Brain microvascular endothelial cell (primary cell): Measurements from ENCODE around the gene VRK3.

ENCODE experiments used
- DNase-seq: peaks from one replicate; pipeline ENCODE4 v3.0.0-alpha.2; 2020
- H3K27ac ChIP-seq: fragments of 250-450 bp; sonication (Bioruptor Pico); 2 replicates; pipeline ENCODE4 v1.5.1; 2020; ENCODE audit warnings: mild to moderate bottlenecking, moderate library complexity
- H3K27me3 ChIP-seq: fragments of 250-450 bp; sonication (Bioruptor Pico); replicated peaks from 2 replicates; pipeline ENCODE4 v1.5.1; 2020; ENCODE audit warnings: mild to moderate bottlenecking
- H3K36me3 ChIP-seq: fragments of 250-450 bp; sonication (Bioruptor Pico); replicated peaks from 2 replicates; pipeline ENCODE4 v1.5.1; 2020; ENCODE audit warnings: mild to moderate bottlenecking
- H3K4me3 ChIP-seq: 2 replicates; pipeline ENCODE4 v1.5.1; 2011; ENCODE audit warnings: low read depth, mild to moderate bottlenecking, control low read depth, low read length, moderate library complexity
- in situ Hi-C: cut with HindIII; loops from 2 replicates; pipeline ENCODE4 v1.10.0; 2017; ENCODE audit warnings: low sequenced_read_pairs, low pct_ligation_motif_present
- TF ChIP-seq, protein P1 (sequence below): IDR thresholded peaks from 2 replicates; pipeline ENCODE4 v1.5.1; 2011; ENCODE audit warnings: low read depth, mild to moderate bottlenecking, moderate library complexity, low read length, control low read depth, inconsistent platforms; ENCODE audit errors: missing control alignments

The VRK3 gene

DNA sequence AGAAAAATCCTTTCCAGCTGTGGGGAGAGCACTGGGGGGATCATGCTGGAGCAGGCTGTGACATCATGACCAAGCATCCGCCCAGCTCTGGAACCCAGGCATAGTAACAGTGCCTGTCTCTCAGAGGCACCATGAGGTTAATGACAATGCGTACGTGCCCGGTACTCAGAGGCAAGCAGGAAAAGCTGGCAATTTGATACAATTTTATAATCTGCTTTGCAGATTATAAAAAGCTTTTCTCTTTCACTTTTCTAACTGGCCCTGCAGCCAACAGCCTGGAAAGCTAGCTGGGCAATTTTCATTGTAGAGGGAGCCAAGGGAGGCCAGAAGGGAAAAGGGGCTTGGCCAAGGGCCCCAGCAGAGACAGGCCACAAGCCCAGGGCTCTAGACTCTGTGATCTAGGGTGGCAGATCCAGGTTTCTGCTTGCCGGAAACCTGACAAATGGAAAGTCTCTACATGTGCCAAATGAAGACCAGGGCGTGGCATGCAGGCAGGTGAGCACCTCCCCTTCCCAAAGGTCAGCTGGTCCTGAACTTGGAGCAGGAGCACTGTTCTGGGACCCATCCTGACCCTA, 22.7 kb downstream of the VRK3 start:
- Histone ChIP-seq H3K27me3 (no peaks in the 10 kb centered on the region), H3K36me3 (peaks cover 57% of the 10 kb centered on the region), H3K4me3 (no peak overlapping the region), H3K27ac (no peak overlapping the region)
- no peak for DNase-seq
- TF ChIP-seq, protein P1, sequence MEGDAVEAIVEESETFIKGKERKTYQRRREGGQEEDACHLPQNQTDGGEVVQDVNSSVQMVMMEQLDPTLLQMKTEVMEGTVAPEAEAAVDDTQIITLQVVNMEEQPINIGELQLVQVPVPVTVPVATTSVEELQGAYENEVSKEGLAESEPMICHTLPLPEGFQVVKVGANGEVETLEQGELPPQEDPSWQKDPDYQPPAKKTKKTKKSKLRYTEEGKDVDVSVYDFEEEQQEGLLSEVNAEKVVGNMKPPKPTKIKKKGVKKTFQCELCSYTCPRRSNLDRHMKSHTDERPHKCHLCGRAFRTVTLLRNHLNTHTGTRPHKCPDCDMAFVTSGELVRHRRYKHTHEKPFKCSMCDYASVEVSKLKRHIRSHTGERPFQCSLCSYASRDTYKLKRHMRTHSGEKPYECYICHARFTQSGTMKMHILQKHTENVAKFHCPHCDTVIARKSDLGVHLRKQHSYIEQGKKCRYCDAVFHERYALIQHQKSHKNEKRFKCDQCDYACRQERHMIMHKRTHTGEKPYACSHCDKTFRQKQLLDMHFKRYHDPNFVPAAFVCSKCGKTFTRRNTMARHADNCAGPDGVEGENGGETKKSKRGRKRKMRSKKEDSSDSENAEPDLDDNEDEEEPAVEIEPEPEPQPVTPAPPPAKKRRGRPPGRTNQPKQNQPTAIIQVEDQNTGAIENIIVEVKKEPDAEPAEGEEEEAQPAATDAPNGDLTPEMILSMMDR, result no peak
- in situ Hi-C loops, result no loop called here

DNA sequence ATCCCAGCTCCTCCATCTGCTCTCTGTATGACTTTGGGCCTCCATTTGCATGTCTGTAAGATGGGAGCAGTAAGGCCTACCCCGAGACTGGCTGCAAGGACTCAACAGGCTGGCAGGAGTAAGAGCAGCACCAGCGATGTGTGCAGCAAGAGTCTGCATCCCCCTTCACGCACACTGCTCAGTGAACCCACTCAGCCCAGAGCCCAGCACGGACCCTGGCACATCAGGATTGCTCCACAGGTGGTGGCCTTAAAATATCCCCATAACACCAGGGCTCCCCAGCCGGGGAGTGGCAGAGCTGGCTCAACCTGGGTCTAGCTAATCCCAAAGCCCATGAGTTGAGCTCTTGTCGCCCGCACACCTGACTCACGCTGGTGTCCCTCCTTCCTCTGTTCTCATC, 23.4 kb downstream of the VRK3 start:
- Histone ChIP-seq H3K36me3 (peaks cover 50% of the 10 kb centered on the region), H3K27ac (no peak overlapping the region), H3K27me3 (no peaks in the 10 kb centered on the region), H3K4me3 (no peak overlapping the region)
- in situ Hi-C loops, result no loop called here
- TF ChIP-seq, protein P1, result no peak
- no peak for DNase-seq

DNA sequence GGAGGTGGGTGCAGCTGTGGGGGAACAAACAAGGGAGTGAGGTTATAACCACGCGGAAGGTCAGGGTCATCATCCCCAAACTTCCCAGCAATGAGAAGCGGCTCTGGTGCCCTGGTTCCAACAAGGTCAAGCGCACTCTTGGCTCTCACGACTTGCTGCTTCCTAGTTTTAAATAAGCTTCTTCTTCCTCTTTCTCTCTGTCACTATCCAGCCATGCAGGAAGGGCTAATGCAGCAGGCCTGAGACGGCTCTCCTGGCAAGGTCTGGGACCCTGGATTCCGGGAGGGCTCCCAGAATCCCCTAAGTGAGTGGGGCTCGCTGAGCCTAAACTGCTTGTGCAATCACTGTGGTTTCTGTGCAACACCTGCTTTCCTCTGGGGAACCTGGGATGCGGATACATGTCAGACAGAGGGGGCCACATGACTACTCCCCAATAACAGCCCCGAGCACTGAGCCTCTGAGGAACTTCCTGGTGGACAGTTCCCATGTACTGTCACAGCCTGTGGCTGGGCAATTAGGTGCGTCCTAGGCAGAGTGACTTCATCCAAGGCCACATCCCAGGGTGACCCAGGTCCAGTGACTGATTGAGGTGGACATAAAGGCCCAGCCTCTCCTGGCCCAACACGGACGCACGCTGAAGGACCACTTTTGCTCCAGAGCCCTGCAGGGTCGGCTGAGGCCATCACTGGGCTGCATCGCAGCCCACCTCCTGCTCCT, 24.2 kb downstream of the VRK3 start:
- H3K36me3 ChIP-seq, result peaks cover 46% of the 10 kb centered on the region
- TF ChIP-seq, protein P1, result no peak
- no peak overlapping the region for H3K27ac ChIP-seq
- DNase-seq, result no peak
- no peak overlapping the region for H3K4me3 ChIP-seq
- no peaks in the 10 kb centered on the region for H3K27me3 ChIP-seq
- in situ Hi-C loops, result no loop called here

DNA sequence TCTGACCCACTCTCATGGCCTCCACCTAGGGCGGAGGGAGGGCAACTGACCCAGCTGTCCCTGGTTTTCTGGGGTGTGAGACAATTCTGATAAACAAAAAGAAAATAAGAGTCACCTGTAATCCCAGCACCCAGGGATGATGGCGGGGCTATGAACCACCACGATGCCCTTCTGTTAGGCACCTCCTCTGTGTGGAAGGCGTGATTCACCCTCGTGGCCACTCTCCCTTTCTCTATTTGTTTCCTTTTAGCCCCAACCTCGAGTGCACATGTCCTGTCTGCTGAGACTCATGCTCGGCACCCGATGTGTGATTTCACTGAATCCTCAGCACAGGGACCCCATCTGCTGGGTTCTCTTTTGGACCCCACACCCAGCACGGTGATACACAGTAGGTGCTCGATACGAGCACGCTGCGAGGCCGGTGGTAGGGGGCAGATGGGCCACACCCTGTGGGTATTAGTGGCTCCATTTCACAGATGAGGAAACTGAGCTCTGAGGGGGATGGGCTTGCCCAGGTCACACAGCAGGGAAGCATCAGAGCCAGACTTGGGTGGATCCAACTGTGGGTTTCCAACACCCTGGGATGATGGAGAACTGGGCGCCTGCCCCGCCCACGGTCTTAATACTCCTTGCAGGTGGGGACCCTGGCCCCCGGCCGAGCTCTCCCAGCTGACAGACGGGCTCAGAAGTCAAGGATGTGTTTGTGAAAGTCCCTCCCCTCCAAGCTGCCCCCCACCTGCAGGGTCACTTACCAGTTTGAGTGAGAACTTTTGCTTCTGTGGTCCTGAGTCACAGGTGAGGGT, 24.9 kb downstream of the VRK3 start:
- no peak overlapping the region for H3K27ac ChIP-seq
- in situ Hi-C loops, result no loop called here
- H3K4me3 ChIP-seq, result no peak overlapping the region
- DNase-seq, result no peak
- TF ChIP-seq, protein P1, result no peak
- no peaks in the 10 kb centered on the region for H3K27me3 ChIP-seq
- peaks cover 42% of the 10 kb centered on the region for H3K36me3 ChIP-seq

DNA sequence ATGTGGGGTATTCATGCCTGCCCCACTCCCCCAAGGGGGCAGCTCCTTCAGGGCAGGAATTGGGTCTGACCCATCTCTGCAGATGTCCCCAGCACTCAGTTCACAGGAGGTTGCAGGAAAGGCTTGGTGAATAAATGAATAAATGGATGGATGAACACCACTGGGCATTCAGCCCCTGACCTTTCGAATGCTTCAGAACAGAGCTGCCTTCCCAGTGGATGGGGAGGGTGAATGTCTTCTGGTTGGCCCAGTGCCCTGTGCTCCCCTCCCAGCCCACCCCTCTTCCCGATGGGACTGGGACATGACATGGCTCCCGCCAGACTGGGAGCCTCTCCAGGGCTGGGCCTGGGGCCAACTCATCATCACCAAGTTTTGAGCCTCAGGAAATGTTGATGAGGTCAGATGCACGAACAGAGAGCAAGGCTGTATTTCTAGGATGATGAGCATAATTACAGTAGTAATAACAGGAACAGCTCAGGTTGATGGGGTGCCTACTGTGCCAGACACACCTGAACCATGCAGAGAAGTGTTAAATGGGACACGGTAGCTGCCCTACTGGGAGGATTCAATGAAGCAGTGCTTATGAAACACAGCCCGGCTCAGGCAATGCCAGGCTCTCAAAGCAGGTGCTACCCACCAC, 25.7 kb downstream of the VRK3 start:
- Histone ChIP-seq H3K4me3 (no peak overlapping the region), H3K36me3 (peaks cover 43% of the 10 kb centered on the region), H3K27me3 (no peaks in the 10 kb centered on the region), H3K27ac (no peak overlapping the region)
- in situ Hi-C loops, result no loop called here
- no peak for DNase-seq
- TF ChIP-seq, protein P1, result no peak
